GM18498 (cell line): ENCODE results near the gene SHISAL1.

Experiments
- ATAC-seq: cut with Tn5 transposase; IDR thresholded peaks from one replicate; pipeline ENCODE4 v1.9.1; 2021; ENCODE audit warnings: mild to moderate bottlenecking, moderate library complexity; ENCODE audit not compliant: unreplicated experiment

The SHISAL1 gene

GRCh38 chr22:44213489-44214043 is 99.2 kb downstream of the SHISAL1 start:
- no peak for ATAC-seq

- ATAC-seq: no peak
Measured at GRCh38 chr22:44212936-44213335, 99.8 kb downstream of the SHISAL1 start.

GRCh38 chr22:44211946-44212930 is 100.5 kb downstream of the SHISAL1 start:
- ATAC-seq: no peak

GRCh38 chr22:44211256-44211945 is 101.3 kb downstream of the SHISAL1 start:
- ATAC-seq: no peak

- ATAC-seq: no peak
Measured at GRCh38 chr22:44210722-44211121, 102.0 kb downstream of the SHISAL1 start.

GRCh38 chr22:44209343-44209742 is 103.4 kb downstream of the SHISAL1 start:
- no peak for ATAC-seq

- ATAC-seq: no peak
Measured at GRCh38 chr22:44207981-44208317, 104.8 kb downstream of the SHISAL1 start.

GRCh38 chr22:44207173-44207980 is 105.4 kb downstream of the SHISAL1 start:
- no peak for ATAC-seq

- ATAC-seq: no peak
Measured at GRCh38 chr22:44206696-44207095, 106.1 kb downstream of the SHISAL1 start.

- no peak for ATAC-seq
Measured at GRCh38 chr22:44206330-44206645, 106.5 kb downstream of the SHISAL1 start.

- ATAC-seq: no peak
Measured at GRCh38 chr22:44205516-44206329, 107.0 kb downstream of the SHISAL1 start.

GRCh38 chr22:44204739-44205515 is 107.8 kb downstream of the SHISAL1 start:
- ATAC-seq: no peak

GRCh38 chr22:44203203-44203602 is 109.5 kb downstream of the SHISAL1 start:
- ATAC-seq: no peak

- ATAC-seq: no peak
Measured at GRCh38 chr22:44202261-44202789, 110.4 kb downstream of the SHISAL1 start.

- ATAC-seq: no peak
Measured at GRCh38 chr22:44201665-44202064, 111.1 kb downstream of the SHISAL1 start.

GRCh38 chr22:44200855-44201550 is 111.7 kb downstream of the SHISAL1 start:
- ATAC-seq: no peak

GRCh38 chr22:44200451-44200850 is 112.3 kb downstream of the SHISAL1 start:
- ATAC-seq: no peak

- ATAC-seq: no peak
Measured at GRCh38 chr22:44199866-44200265, 112.9 kb downstream of the SHISAL1 start.

- no peak for ATAC-seq
Measured at GRCh38 chr22:44199164-44199563, 113.6 kb downstream of the SHISAL1 start.
